ENCODE data around the gene INSRR.

- TF ChIP-seq GATA2 (IDR thresholded peaks at IDR 0.05; ENCODE audit: low read depth, low read length) (no peak), GATA3 (IDR thresholded peaks at IDR 0.05; ENCODE audit: low read depth, low read length) (no peak)
These were observed 40.2 kb upstream of the INSRR start for GRCh38 chr1:156898971-156899664.

Data from SH-SY5Y (cell line).